Skeletal muscle satellite cell (primary cell): Measurements from ENCODE around the gene TEX29.

Experiments
- H3K27me3 ChIP-seq: 2 replicates; pipeline ENCODE4 v1.7.0; 2013; ENCODE audit warnings: low read length; ENCODE audit not compliant: control insufficient read depth, insufficient read depth
- H3K36me3 ChIP-seq: 2 replicates; pipeline ENCODE4 v1.7.0; 2013; ENCODE audit warnings: mild to moderate bottlenecking, control low read depth, low read length; ENCODE audit not compliant: insufficient read depth
- H3K4me1 ChIP-seq: 2 replicates; pipeline ENCODE4 v1.7.0; 2013; ENCODE audit warnings: low read length; ENCODE audit not compliant: control insufficient read depth, insufficient read depth
- H3K4me2 ChIP-seq: 2 replicates; pipeline ENCODE4 v1.7.0; 2013; ENCODE audit warnings: mild to moderate bottlenecking, low read length
- H3K4me3 ChIP-seq: 2 replicates; pipeline ENCODE4 v1.7.0; 2013; ENCODE audit warnings: low read length
- H3K9ac ChIP-seq: 2 replicates; pipeline ENCODE4 v1.7.0; 2013; ENCODE audit warnings: mild to moderate bottlenecking, low read depth, low read length, moderate library complexity
- H3K9me3 ChIP-seq: replicated peaks from 2 replicates; pipeline ENCODE4 v1.7.0; 2013; ENCODE audit warnings: mild to moderate bottlenecking, control low read depth, low read length

The TEX29 gene

DNA sequence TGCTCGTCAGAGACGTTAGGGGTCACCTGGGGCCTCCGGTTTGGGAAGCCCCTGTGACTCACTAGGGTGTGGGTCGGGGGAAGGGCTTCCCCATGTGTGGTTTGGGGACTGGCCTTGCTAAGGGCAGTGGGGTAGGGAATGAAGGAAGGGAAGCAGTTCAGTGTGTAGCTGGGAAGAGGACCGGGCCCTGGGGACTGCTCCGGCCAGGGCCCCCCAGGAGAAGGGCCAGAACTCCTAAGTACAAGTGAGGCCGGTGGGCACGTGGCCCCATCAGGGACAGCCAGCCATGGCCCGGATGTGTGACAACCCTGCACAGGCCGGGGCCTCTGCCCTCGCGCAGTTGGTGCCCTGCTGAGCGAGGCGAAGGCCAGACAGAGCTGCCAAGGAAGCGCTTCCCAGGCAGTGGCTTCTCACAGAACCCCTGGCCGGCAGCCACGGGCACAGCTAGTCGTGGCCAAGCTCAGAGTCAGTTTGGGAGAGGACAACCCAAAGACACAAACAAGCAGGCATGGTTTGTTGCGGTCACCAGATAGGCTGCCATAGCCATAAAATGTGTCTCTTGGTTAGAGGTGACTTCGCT, 25.7 kb downstream of the TEX29 start:
- Histone ChIP-seq H3K4me3 (no peak overlapping the region), H3K9me3 (no peaks in the 10 kb centered on the region), H3K36me3 (no peaks in the 10 kb centered on the region), H3K9ac (no peak overlapping the region), H3K27me3 (no peaks in the 10 kb centered on the region), H3K4me2 (no peak overlapping the region), H3K4me1 (no peaks in the 10 kb centered on the region)

DNA sequence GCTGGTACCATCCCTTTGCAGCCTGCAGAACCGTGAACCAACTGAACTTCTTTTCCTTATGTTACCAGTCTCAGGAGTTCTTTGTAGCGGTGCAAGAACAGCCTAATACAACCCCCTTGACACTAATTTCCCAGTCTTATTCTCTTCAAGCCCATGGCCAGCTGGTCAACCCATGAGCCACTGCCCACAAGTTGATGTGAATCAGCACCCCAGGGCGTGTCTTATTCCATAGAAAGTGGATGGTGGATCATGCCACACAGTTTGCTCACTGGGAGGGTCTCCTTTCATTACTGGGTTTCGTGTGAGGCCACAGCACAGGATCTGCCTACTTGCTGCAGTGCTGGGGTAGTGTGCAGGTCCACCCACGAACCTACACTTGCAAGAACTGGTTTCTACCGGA, 27.0 kb downstream of the TEX29 start:
- Histone ChIP-seq H3K27me3 (no peaks in the 10 kb centered on the region), H3K9ac (no peak overlapping the region), H3K36me3 (no peaks in the 10 kb centered on the region)

DNA sequence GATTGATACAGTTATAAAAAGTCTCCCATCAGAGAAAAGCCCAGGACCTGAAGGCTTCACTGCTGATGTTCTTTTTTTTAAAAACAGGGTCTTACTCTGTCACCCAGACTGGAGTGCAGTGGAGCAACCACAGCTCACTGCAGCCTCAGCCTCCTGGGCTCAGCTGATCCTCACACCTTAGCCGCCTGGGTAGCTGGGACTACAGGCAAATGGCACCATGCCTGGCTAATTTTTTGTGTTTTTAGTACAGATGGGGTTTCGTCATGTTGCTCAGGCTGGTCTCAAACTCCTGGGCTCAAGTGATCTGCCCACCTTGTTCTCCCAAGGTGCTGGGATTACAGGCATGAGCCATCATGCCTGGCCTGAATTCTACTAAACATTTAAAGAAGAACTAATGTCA, 33.1 kb downstream of the TEX29 start:
- H3K4me2 ChIP-seq: no peak overlapping the region
- no peaks in the 10 kb centered on the region for H3K4me1 ChIP-seq
- H3K4me3 ChIP-seq: no peak overlapping the region
- no peak overlapping the region for H3K9ac ChIP-seq
- no peaks in the 10 kb centered on the region for H3K9me3 ChIP-seq
- peaks cover 4% of the 10 kb centered on the region for H3K27me3 ChIP-seq
- no peaks in the 10 kb centered on the region for H3K36me3 ChIP-seq

More for the DNA sequence above, 27.0 kb downstream of the TEX29 start:
- H3K4me1 ChIP-seq: no peaks in the 10 kb centered on the region
- no peak overlapping the region for H3K4me3 ChIP-seq
- H3K9me3 ChIP-seq: no peaks in the 10 kb centered on the region
- no peak overlapping the region for H3K4me2 ChIP-seq

DNA sequence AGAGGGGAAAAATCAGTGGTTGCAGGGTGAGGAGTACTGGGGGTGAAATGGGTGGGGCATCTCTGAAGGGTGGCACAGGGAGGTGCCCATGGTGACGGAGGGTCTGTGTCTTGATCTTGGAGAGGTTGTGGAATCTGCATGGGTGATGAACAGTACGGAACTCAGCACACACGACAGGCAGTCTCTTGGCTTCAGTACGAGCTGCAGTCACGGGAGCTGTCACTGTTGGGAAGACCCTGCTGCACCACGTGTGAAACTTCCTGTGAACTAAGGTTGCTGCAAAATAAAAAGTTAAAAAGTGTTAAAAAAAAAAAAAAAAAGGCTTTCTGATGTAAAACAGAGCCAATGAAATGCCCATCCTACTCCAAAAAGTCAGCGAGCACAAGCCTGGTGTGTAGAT, 34.3 kb downstream of the TEX29 start:
- Histone ChIP-seq H3K9me3 (no peaks in the 10 kb centered on the region), H3K4me3 (no peak overlapping the region), H3K4me2 (no peak overlapping the region), H3K4me1 (no peaks in the 10 kb centered on the region), H3K36me3 (no peaks in the 10 kb centered on the region), H3K9ac (no peak overlapping the region), H3K27me3 (peaks cover 4% of the 10 kb centered on the region)

DNA sequence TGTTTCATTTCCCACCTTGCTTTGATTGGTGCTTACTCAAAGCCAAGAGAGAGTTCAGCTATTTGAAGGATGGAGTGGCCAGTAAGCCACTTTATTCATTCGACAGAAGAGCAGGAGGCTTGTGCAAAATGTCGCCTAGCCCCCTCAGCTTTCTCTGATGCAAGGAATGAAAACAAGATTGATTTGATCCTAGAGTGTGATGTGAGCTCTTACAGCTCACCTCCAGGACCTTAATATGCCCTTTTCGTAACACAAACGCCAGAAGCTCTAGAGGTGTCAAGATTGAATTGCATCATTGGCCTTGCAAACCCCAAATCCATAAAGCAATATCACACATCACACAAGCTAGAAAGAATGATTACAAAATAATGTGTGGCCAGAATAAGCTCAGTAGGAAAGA, 36.4 kb downstream of the TEX29 start:
- no peak overlapping the region for H3K9ac ChIP-seq
- H3K36me3 ChIP-seq: no peaks in the 10 kb centered on the region
- H3K9me3 ChIP-seq: no peaks in the 10 kb centered on the region
- no peaks in the 10 kb centered on the region for H3K4me1 ChIP-seq
- H3K4me2 ChIP-seq: no peak overlapping the region
- H3K4me3 ChIP-seq: no peak overlapping the region
- peaks cover 4% of the 10 kb centered on the region for H3K27me3 ChIP-seq

DNA sequence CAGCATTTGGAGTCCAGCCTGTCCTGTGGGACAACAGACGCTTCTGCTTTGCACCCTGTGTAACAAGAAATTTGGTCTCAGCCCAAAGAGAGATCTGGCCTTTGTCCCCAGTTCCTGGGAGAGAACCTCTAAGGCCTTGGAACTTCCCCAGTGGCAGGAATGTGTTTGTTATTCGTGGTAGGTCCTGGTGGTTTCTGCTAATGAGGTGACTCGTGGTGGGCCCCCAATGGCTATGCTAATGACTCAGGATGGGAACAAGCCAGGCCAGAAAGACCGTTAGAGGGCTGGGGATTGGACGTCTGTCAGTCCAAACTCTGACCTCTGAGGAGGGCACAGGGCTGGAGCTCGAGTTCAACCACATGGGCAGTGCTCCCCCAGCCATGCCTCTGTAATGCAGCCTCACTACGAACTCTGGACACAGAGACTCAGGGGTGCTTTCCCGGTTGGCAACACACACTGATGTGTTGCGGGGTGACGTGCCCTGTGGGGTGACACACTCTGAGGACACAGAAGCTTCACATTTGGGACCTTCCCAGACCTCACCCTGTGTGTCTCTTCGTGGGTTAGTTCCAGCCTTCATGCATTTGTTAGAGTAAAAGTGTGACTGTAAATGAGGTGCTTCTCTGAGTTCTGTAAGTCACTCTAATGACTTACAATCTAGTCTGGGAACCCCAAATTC, 38.9 kb downstream of the TEX29 start:
- Histone ChIP-seq H3K9ac (no peak overlapping the region), H3K9me3 (no peaks in the 10 kb centered on the region), H3K36me3 (no peaks in the 10 kb centered on the region), H3K27me3 (peaks cover 4% of the 10 kb centered on the region), H3K4me1 (no peaks in the 10 kb centered on the region), H3K4me2 (no peak overlapping the region), H3K4me3 (no peak overlapping the region)

DNA sequence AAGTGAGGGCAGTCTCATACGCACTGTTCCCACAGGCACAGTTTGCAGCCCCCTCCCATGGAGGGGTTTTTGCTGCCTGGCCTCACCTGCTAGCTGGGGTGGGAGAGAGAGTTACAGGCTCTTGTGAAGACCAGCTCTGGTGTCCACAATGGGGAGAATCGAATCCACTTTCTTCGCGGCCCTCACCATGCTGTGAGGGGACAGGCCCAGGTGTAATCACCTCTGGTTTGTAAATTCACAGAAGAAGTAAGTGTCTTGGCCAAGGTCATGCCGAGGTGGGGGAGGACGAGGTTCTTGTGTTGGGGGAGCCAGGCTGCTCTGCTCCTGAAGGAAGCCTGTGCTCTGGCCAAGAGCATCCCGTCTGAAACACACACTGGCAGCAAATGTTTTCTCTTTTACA, 39.5 kb downstream of the TEX29 start:
- no peak overlapping the region for H3K4me2 ChIP-seq
- H3K4me3 ChIP-seq: no peak overlapping the region
- no peak overlapping the region for H3K9ac ChIP-seq
- H3K36me3 ChIP-seq: no peaks in the 10 kb centered on the region
- peaks cover 4% of the 10 kb centered on the region for H3K27me3 ChIP-seq
- H3K9me3 ChIP-seq: no peaks in the 10 kb centered on the region
- no peaks in the 10 kb centered on the region for H3K4me1 ChIP-seq

DNA sequence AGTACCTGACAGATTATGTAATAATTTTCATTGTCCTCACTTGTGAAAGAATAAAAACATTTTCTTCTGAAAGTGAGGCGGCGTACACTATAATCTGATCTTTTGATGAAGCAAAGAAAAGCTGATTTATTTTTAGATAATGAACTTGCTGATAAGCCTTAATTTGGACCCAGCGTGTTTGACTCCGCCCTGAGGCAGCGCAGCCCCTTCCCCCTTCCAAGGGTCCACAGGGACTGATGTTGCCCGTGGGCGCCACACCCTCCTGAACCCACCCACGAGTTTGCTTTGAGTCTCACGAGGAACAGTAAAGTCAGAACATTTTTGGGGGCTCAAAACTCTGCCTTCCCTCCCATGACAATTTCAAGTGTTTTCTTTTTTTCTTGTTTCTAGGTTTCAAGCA, 40.0 kb downstream of the TEX29 start:
- no peak overlapping the region for H3K9ac ChIP-seq

DNA sequence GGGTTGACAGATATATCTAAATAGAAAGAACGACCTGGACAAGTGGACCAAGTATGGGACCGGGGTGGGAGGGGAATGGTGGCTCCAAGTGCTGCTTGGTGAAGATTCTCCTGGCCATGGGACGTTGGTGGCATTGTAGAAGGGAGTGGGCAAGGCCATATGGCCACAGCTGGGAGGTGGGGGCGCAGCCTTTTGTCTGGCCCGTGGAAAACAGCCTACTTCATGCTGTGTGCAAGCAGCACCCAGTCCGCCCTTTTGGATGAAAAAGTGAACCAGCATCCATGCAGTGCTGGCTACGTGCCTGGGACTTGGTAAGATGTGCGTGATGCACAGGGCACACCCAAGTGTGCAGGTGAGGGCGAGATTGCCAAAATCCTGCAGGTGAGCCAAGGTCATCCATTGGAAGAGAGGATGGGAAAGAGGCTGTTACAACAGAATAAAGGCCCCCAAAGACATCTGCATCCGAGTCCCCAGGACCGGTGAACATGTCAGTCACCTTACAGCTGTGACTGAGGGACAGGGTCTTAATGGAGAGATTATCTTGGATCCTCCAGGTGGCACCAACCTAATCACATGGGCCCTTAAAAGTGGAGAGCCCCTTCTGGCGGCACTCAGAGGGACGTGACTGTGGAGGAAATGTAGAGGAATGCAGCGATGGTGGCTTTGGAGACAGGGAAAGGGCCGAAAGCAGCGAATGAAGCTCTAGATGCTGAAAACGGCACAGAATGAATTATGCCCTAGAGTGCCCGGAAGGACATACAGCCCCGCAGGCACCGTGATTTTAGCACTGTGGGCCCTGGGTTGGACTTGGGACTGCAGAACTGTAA, 40.8 kb downstream of the TEX29 start:
- no peak overlapping the region for H3K4me2 ChIP-seq
- peaks cover 4% of the 10 kb centered on the region for H3K27me3 ChIP-seq
- H3K36me3 ChIP-seq: no peaks in the 10 kb centered on the region
- H3K4me1 ChIP-seq: no peaks in the 10 kb centered on the region
- no peaks in the 10 kb centered on the region for H3K9me3 ChIP-seq
- no peak overlapping the region for H3K4me3 ChIP-seq
- no peak overlapping the region for H3K9ac ChIP-seq

More for the DNA sequence above, 40.0 kb downstream of the TEX29 start:
- Histone ChIP-seq H3K36me3 (no peaks in the 10 kb centered on the region), H3K9me3 (no peaks in the 10 kb centered on the region), H3K27me3 (peaks cover 4% of the 10 kb centered on the region), H3K4me1 (no peaks in the 10 kb centered on the region), H3K4me3 (no peak overlapping the region), H3K4me2 (no peak overlapping the region)

DNA sequence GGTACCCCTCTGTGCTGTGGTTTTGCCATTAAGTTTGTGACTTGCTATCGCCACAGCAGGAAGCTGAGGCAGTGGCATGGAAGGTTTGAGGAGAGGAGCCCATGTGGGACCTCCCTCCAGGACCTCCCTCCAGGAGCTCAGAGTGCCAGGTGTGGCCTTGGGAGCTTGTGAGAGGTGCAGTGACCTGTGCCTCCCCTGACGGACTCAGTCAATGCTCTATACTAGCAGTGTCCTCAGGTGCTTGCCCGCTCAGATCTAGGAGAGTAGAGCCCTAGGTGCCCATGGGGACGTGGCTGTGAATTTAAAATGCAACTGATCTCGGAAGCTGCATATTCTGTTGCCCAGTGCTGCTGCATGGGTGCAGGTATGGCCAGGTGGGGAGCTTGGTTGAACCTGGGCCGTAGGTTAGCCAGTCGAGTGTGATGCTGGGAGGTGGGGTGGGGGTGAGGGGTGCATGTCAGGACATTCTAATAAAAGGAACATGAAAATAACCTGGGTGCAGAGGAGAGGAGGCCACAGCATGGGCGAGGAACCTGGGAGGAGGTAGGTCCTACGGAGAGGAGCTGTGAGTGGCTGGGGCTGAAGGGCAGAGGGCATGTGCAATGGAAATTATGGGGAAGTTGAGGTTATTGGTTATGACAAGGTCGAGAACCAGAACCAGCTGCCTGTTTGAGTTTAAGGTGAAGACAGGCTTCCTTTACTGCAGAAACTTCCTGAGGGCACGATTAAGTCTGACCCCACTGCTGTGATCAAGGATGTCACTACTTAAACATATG, 41.6 kb downstream of the TEX29 start:
- no peak overlapping the region for H3K9ac ChIP-seq
- H3K9me3 ChIP-seq: no peaks in the 10 kb centered on the region
- H3K4me3 ChIP-seq: no peak overlapping the region
- no peaks in the 10 kb centered on the region for H3K36me3 ChIP-seq
- H3K4me2 ChIP-seq: no peak overlapping the region
- H3K27me3 ChIP-seq: no peaks in the 10 kb centered on the region
- no peaks in the 10 kb centered on the region for H3K4me1 ChIP-seq

DNA sequence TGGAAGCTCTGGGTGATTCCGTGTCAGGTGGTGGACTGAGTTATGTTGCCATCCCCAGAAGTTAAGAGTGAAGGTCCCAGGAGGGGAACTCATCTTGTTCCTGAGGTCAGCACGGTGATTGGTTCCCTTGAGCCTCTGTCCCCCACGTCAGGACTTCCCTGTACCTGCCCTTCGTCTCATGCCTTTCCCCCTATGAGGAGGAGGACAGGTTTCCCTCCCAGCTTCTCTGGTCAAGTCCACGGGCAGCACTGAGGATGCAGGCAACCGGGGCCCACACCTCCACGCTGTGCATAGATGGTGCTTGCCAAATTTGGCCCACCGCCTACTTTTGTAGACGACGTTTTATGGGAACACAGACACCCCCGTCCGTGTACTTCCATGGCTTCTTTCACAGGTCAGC, 42.7 kb downstream of the TEX29 start:
- H3K4me3 ChIP-seq: no peak overlapping the region
- H3K9ac ChIP-seq: no peak overlapping the region
- H3K36me3 ChIP-seq: no peaks in the 10 kb centered on the region
- H3K4me1 ChIP-seq: no peaks in the 10 kb centered on the region
- no peaks in the 10 kb centered on the region for H3K27me3 ChIP-seq
- no peaks in the 10 kb centered on the region for H3K9me3 ChIP-seq
- no peak overlapping the region for H3K4me2 ChIP-seq
